GM23338 (cell line): ENCODE measurements around the gene BST2.

Experiments used
- CTCF ChIP-seq, 2 experiments: fragments of 200-600 bp in 1 of 2; sonication (generic) in 1 of 2; conservative IDR thresholded peaks; 2 replicates each; pipeline versions ENCODE4 v1.5.1 to v1.6.1; 2016 to 2017; ENCODE audit warnings: antibody characterized with exemption in 2 of 2, low read depth in 2 of 2, mild to moderate bottlenecking in 2 of 2, moderate library complexity in 1 of 2
- EZH2 ChIP-seq: fragments of 200-600 bp; sonication (generic); IDR thresholded peaks from one replicate; pipeline ENCODE4 v1.8.0; 2017; ENCODE audit warnings: antibody characterized with exemption, mild to moderate bottlenecking, low read depth; ENCODE audit not compliant: unreplicated experiment
- EZH2phosphoT487 ChIP-seq: fragments of 200-600 bp; sonication (generic); IDR thresholded peaks from one replicate; pipeline ENCODE4 v1.8.1; 2018; ENCODE audit warnings: antibody characterized with exemption; ENCODE audit not compliant: unreplicated experiment
- JUNB ChIP-seq: IDR thresholded peaks from one replicate; pipeline ENCODE4 v1.6.1; 2016; ENCODE audit warnings: antibody characterized with exemption; ENCODE audit not compliant: unreplicated experiment
- POLR2AphosphoS5 ChIP-seq: IDR thresholded peaks from 2 replicates; pipeline ENCODE4 v1.6.1; 2016; ENCODE audit warnings: antibody characterized with exemption, low read depth

GRCh38 chr19:17419621-17420474, 14.4 kb upstream of the BST2 start, which contains the start of gene MVB12A:
- no peak for TF ChIP-seq CTCF (conservative IDR thresholded peaks at IDR 0.05; ENCODE audit: low read depth in 2 of 2)
- no peak for TF ChIP-seq EZH2
- peak; percentile 43; the same call in 1 of the 2 replicates for TF ChIP-seq POLR2AphosphoS5
- TF ChIP-seq JUNB = no peak
- no peak for TF ChIP-seq EZH2phosphoT487
